SK-N-SH (cell line): Measurements from ENCODE around the gene LIN28B.

Source experiments
- CTCF ChIP-seq: fragments of 200-600 bp; sonication (generic); IDR thresholded peaks from 2 replicates; pipeline ENCODE4 v1.6.1; 2017; ENCODE audit warnings: antibody characterized with exemption, mild to moderate bottlenecking, moderate library complexity
- EP300 ChIP-seq, 2 experiments: IDR thresholded peaks; 2 replicates each; pipeline versions ENCODE4 v1.4.0 to v1.6.1; 2012; ENCODE audit warnings: borderline replicate concordance in 1 of 2, low read depth in 1 of 2, low read length in 1 of 2
- YY1 ChIP-seq: IDR thresholded peaks from 2 replicates; pipeline ENCODE4 v1.4.0; 2012; ENCODE audit warnings: low read depth, mild to moderate bottlenecking

- TF ChIP-seq CTCF, result no peak
- no peak for TF ChIP-seq EP300 (IDR thresholded peaks at IDR 0.05; ENCODE audit: borderline replicate concordance in 1 of 2, low read depth in 1 of 2, low read length in 1 of 2)
- no peak for TF ChIP-seq YY1
These were observed 26.9 kb downstream of the LIN28B start for GRCh38 chr6:104983776-104984175.
